Measurements from ENCODE around the gene PAQR3. TPM values are rescaled to one million over a fixed set of nuclear protein-coding genes. Genes with fewer than 3 reads are reported as not detected.
"Not testable (repeated sequence)": the region's sequence is repeated elsewhere in the genome, so short reads cannot be mapped to it uniquely, and the experiment has no call there.

Gene PAQR3
- total RNA-seq, 1 experiment from 2014 or later = 17.3 TPM

- no peak for TF ChIP-seq TCF7L2 (IDR thresholded peaks at IDR 0.05; ENCODE audit: low read depth, low read length)
- TF ChIP-seq SIN3A (IDR thresholded peaks at IDR 0.05; ENCODE audit: borderline replicate concordance, insufficient read depth, low read depth, low read length) = no peak
- TF ChIP-seq POLR2AphosphoS5 (IDR thresholded peaks at IDR 0.05; ENCODE audit: low read depth, low read length) = no peak
- no peak for TF ChIP-seq REST (IDR thresholded peaks at IDR 0.05; ENCODE audit: insufficient read depth in 1 of 2, low read depth in 2 of 2, low read length in 1 of 2)
- no peak for TF ChIP-seq CTCF (IDR thresholded peaks at IDR 0.05)
- ATAC-seq = no peak
- POLR2A ChIA-PET = no interaction called here
- no peak for DNase-seq (ENCODE audit: low read depth, low spot score)
- Histone ChIP-seq H3K27ac (ENCODE audit: low read length) (no peak overlapping the region), H3K36me3 (ENCODE audit: control insufficient read depth, insufficient read depth, low read length) (peaks cover 2% of the 10 kb centered on the region; the same call in 1 of the 2 replicates), H3K9me3 (ENCODE audit: control insufficient read depth, insufficient read depth, low read depth, low read length) (no peaks in the 10 kb centered on the region), H3K4me1 (ENCODE audit: control insufficient read depth, insufficient read depth, low read length) (no peaks in the 10 kb centered on the region), H3K27me3 (ENCODE audit: control insufficient read depth, insufficient read depth, low read length) (no peaks in the 10 kb centered on the region), H3K4me3 (ENCODE audit: low read depth in 2 of 2, low read length in 2 of 2) (no peak overlapping the region)
- BruUV-seq (replicated peaks) = no TSS peak
- CTCF ChIA-PET = no interaction called here
- in situ Hi-C loops (cut with HindIII; ENCODE audit: low pct_unique_long_range_greater_than_20kb, low sequenced_read_pairs) = no loop called here
- intact Hi-C loops (cut with micrococcal nuclease; ENCODE audit: unreplicated experiment) = no loop called here
These were observed 17.0 kb downstream of the PAQR3 start for GRCh38 chr4:78922207-78922606.

- Histone ChIP-seq H3K4me1 (ENCODE audit: control insufficient read depth, insufficient read depth, low read length) (no peaks in the 10 kb centered on the region), H3K27ac (ENCODE audit: low read length) (no peak overlapping the region), H3K27me3 (ENCODE audit: control insufficient read depth, insufficient read depth, low read length) (no peaks in the 10 kb centered on the region), H3K9me3 (ENCODE audit: control insufficient read depth, insufficient read depth, low read depth, low read length) (no peaks in the 10 kb centered on the region), H3K36me3 (ENCODE audit: control insufficient read depth, insufficient read depth, low read length) (peaks cover 3% of the 10 kb centered on the region; the same call in 1 of the 2 replicates), H3K4me3 (ENCODE audit: low read depth in 2 of 2, low read length in 2 of 2) (no peak overlapping the region)
- BruUV-seq (replicated peaks) = no TSS peak
- DNase-seq (ENCODE audit: low read depth, low spot score) = no peak
- ATAC-seq = no peak
- TF ChIP-seq CTCF (IDR thresholded peaks at IDR 0.05) (no peak), REST (IDR thresholded peaks at IDR 0.05; ENCODE audit: insufficient read depth in 1 of 2, low read depth in 2 of 2, low read length in 1 of 2) (no peak), POLR2AphosphoS5 (IDR thresholded peaks at IDR 0.05; ENCODE audit: low read depth, low read length) (no peak), TCF7L2 (IDR thresholded peaks at IDR 0.05; ENCODE audit: low read depth, low read length) (no peak), SIN3A (IDR thresholded peaks at IDR 0.05; ENCODE audit: borderline replicate concordance, insufficient read depth, low read depth, low read length) (no peak)
- in situ Hi-C loops (cut with HindIII; ENCODE audit: low pct_unique_long_range_greater_than_20kb, low sequenced_read_pairs) = no loop called here
- ChIA-PET POLR2A (no interaction called here), CTCF (no interaction called here)
- intact Hi-C loops (cut with micrococcal nuclease; ENCODE audit: unreplicated experiment) = no loop called here
These were observed 28.6 kb downstream of the PAQR3 start for GRCh38 chr4:78910612-78911011.

GRCh38 chr4:78908974-78909373 is 30.3 kb downstream of the PAQR3 start:
- H3K9me3 ChIP-seq (ENCODE audit: control insufficient read depth, insufficient read depth, low read depth, low read length); H3K4me3 ChIP-seq (ENCODE audit: low read depth in 2 of 2, low read length in 2 of 2); intact Hi-C loops (cut with micrococcal nuclease; ENCODE audit: unreplicated experiment); BruUV-seq (replicated peaks); H3K4me1 ChIP-seq (ENCODE audit: control insufficient read depth, insufficient read depth, low read length); in situ Hi-C loops (cut with HindIII; ENCODE audit: low pct_unique_long_range_greater_than_20kb, low sequenced_read_pairs); POLR2A ChIA-PET; H3K27ac ChIP-seq (ENCODE audit: low read length); H3K27me3 ChIP-seq (ENCODE audit: control insufficient read depth, insufficient read depth, low read length); CTCF ChIA-PET; DNase-seq (ENCODE audit: low read depth, low spot score); H3K36me3 ChIP-seq (ENCODE audit: control insufficient read depth, insufficient read depth, low read length); ATAC-seq: not testable (repeated sequence)
